Mucosa of stomach (tissue), 1 donor: Measurements from ENCODE around the gene RBM44.
"Not testable (repeated sequence)": the region's sequence is repeated elsewhere in the genome, so short reads cannot be mapped to it uniquely, and the experiment has no call there.

Experiments used
- H3K27me3 ChIP-seq: one replicate; pipeline ENCODE4 v1.7.0; 2013; ENCODE audit warnings: mild to moderate bottlenecking, low read length; ENCODE audit not compliant: control insufficient read depth, insufficient read depth
- H3K36me3 ChIP-seq: one replicate; pipeline ENCODE4 v1.7.0; 2013; ENCODE audit warnings: low read length; ENCODE audit not compliant: control insufficient read depth, insufficient read depth
- H3K4me1 ChIP-seq: one replicate; pipeline ENCODE4 v1.7.0; 2013; ENCODE audit warnings: mild to moderate bottlenecking, low read length; ENCODE audit not compliant: control insufficient read depth, insufficient read depth
- H3K4me3 ChIP-seq: one replicate; pipeline ENCODE4 v1.7.0; 2013; ENCODE audit warnings: low read length
- H3K9ac ChIP-seq: one replicate; pipeline ENCODE4 v1.7.0; 2013; ENCODE audit warnings: mild to moderate bottlenecking, low read length, moderate library complexity
- H3K9me3 ChIP-seq: one replicate; pipeline ENCODE4 v1.7.0; 2013; ENCODE audit warnings: mild to moderate bottlenecking, low read length, moderate library complexity; ENCODE audit not compliant: control insufficient read depth
- donor health status: Pancreatic carcinoma.

RBM44 gene

DNA sequence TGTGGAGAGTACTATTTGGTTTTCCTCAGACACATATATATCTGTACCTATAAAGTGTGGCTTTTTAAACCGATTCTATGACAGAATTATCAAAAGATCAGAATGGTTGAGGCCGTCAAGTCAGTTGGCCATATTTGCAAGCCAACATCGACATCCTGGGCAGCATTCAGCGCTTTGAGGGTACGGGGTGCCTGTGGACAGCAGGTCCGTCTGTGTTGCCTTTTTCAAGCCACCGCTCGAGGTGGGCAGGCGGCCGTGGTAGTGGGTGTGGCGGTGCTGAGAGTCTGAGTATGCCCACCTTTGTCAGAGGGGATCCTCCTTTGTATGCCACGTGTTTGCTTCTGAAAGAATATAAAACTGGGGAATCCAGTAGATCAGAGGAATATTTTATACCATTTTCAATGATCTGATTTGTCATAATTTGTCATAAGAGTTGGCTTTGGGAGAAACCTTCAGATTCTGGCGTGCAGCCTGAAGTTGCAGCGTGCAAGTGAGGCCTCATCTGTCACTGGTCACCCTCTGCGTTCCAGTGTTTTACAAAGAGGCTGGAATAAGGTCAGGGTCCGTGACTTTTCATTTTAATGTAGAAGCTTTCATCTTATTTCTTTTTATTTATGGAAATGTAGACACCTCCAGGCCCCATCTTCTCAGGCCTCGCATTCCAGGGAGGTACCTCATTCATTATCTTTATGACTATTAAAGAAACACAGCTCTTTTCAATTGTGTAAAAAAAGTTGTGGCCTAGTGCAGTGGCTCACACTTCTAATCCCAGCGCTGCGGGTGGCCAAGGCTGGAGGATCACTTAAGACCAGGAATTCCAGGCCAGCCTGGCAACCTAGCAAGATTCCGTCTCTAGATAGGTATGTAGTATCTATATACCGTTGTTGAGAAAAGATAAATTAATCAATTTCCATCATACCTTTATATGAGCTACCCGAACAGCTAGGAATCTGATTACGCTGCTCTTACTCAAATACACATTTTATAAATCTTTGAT, 37.8 kb upstream of the RBM44 start:
- peaks cover 9% of the 10 kb centered on the region for H3K36me3 ChIP-seq
- H3K9ac ChIP-seq, result no peak overlapping the region
- no peak overlapping the region for H3K4me3 ChIP-seq
- H3K4me1 ChIP-seq, result no peaks in the 10 kb centered on the region
- H3K27me3 ChIP-seq, result no peaks in the 10 kb centered on the region
- no peaks in the 10 kb centered on the region for H3K9me3 ChIP-seq

DNA sequence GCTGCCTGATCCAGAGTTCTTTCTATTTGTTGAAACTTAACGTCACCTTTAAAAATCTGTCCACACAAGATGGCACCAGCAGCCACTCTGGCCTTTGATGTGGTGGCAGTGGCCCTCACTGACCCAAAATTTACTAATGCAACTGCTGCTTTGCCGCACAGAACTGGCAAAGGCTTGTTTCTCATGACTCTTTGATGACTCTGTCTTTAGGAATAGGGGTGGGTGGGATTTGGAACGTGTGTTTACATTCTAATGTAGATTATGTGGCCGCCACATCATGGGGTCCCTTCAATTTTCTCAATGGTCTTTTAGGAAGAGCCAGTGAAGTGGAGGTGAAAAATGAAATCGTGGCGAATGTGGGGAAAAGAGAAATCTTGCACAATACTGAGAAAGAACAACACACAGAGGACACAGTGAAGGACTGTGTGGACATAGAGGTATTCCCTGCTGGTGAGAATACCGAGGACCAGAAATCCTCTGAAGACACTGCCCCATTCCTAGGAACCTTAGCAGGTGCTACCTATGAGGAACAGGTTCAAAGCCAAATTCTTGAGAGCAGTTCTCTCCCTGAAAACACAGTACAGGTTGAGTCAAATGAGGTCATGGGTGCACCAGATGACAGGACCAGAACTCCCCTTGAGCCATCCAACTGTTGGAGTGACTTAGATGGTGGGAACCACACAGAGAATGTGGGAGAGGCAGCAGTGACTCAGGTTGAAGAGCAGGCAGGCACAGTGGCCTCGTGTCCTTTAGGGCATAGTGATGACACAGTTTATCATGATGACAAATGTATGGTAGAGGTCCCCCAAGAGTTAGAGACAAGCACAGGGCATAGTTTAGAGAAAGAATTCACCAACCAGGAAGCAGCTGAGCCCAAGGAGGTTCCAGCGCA, 36.0 kb upstream of the RBM44 start:
- H3K36me3 ChIP-seq, result not testable (repeated sequence)

DNA sequence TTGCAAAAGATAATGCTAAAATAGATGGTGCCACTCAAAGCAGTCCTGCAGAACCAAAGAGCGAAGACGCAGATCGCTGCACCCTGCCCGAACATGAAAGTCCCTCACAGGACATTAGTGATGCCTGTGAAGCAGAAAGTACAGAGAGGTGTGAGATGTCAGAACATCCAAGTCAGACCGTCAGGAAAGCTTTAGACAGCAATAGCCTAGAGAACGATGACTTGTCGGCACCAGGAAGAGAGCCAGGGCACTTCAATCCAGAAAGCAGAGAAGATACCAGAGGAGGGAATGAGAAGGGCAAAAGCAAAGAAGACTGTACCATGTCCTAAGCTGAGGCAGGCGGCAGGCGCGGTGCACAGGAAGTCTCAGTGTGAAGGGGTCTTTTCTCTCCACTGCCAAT, 34.8 kb upstream of the RBM44 start:
- H3K4me3 ChIP-seq, result no peak overlapping the region
- no peaks in the 10 kb centered on the region for H3K4me1 ChIP-seq
- H3K27me3 ChIP-seq, result no peaks in the 10 kb centered on the region
- no peak overlapping the region for H3K9ac ChIP-seq
- peaks cover 9% of the 10 kb centered on the region for H3K36me3 ChIP-seq
- no peaks in the 10 kb centered on the region for H3K9me3 ChIP-seq

More for the DNA sequence above, 36.0 kb upstream of the RBM44 start:
- not testable (repeated sequence) for H3K9me3 ChIP-seq, H3K4me3 ChIP-seq, H3K9ac ChIP-seq, H3K4me1 ChIP-seq, H3K27me3 ChIP-seq

DNA sequence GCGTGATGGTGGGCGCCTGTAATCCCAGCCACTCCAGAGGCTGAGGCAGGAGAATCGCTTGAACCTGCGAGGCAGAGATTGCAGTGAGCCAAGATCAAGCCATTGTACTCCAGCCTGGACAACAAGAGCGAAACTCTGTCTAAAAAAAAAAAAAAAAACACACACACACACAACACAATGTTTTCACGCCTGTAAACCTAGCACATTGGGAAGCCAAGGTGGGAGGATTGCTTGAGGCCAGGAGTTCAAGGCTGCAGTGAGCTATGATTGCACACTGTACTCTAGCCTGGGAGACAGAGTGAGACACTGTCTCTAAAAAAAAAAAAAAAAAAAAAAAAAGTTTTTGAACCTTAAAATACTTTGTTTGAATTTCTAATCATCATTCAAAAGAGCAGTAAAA, 33.5 kb upstream of the RBM44 start:
- H3K4me1 ChIP-seq, H3K36me3 ChIP-seq, H3K9me3 ChIP-seq, H3K4me3 ChIP-seq, H3K27me3 ChIP-seq, H3K9ac ChIP-seq: not testable (repeated sequence)

DNA sequence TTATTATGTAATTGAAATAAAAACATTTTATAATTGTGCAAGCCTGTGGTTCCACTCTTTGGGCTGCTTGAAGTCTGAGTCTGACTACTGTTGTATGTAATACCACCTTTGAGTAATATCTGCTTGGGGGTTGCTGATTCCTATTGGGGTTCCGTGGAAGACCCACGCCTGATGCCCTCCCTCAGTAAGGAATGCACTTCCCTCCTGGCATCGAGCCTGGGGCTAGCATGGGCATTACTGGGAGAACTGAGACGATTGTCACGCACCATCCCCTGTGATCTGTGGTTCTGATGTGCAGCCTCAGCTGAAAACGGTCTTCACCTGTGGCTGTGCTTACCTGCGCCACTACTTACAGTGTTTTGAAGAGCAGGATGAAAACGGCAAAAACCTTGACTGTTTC, 32.7 kb upstream of the RBM44 start:
- Histone ChIP-seq H3K27me3 (no peaks in the 10 kb centered on the region), H3K4me1 (no peaks in the 10 kb centered on the region), H3K9me3 (no peaks in the 10 kb centered on the region), H3K9ac (no peak overlapping the region), H3K36me3 (no peaks in the 10 kb centered on the region), H3K4me3 (no peak overlapping the region)

DNA sequence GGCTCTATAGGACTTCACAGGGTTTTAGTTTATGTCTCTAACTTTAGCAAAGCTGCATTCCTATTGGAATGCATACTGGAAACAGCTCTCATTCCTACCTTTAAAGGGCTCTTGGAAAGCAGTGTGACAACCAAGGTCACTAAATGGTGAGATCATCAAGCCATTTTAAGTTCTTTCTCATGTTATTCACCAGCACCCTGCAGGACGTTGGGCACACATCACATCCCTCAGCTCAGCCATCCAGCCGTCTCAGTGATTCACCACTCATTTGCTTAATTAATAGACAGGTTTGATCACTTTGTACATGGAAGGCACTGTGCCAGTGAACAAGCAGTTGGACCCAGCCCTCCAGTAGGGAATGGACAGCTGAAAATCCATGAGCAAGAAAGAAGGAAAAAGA, 32.2 kb upstream of the RBM44 start:
- no peaks in the 10 kb centered on the region for H3K9me3 ChIP-seq
- H3K27me3 ChIP-seq, result no peaks in the 10 kb centered on the region
- H3K36me3 ChIP-seq, result no peaks in the 10 kb centered on the region
- no peak overlapping the region for H3K4me3 ChIP-seq
- no peaks in the 10 kb centered on the region for H3K4me1 ChIP-seq
- no peak overlapping the region for H3K9ac ChIP-seq

DNA sequence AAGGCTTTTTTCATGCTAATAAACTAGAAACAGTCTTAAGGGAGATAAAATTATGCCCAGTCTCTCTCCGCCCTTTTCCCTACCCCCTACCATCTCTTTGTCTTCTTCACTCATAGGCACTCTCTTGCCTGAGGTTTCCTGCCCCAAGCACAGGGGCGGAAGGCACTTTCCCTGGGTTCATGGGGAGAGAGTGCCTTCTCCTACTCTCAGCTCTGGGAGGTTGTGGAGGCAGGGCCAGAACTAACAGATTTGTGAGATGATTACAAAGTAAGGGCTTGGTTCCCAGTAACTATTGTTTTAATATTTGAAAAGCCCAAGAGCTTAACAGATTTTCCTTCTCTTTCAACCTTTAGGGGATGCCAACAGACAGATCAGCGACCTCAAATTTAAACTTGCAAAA, 26.1 kb upstream of the RBM44 start:
- no peaks in the 10 kb centered on the region for H3K9me3 ChIP-seq
- H3K36me3 ChIP-seq, result peaks cover 11% of the 10 kb centered on the region
- H3K9ac ChIP-seq, result no peak overlapping the region
- H3K4me3 ChIP-seq, result no peak overlapping the region
- no peaks in the 10 kb centered on the region for H3K27me3 ChIP-seq
- H3K4me1 ChIP-seq, result peaks cover 5% of the 10 kb centered on the region

DNA sequence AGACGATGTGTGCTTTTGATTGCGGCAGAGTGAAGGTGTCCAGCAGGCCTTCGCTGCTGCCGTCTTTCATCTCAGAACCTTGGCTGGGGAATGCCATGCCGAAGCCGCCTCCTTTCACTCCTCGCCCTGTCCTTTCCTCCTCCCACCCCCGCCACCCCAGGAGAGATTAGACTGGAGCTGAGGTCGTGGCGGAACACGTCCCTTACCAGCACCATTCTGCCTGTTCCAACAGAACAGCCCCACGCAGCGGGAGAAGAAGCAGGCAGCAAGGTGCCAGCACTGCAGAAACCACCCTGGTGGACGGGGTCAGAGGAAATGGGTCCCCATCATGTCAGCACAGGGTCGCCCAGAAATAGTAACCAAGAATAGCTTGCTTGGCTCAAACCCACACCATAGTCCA, 24.8 kb upstream of the RBM44 start:
- H3K4me3 ChIP-seq, result no peak overlapping the region
- peaks cover 11% of the 10 kb centered on the region for H3K36me3 ChIP-seq
- no peak overlapping the region for H3K9ac ChIP-seq
- H3K9me3 ChIP-seq, result no peaks in the 10 kb centered on the region
- H3K27me3 ChIP-seq, result no peaks in the 10 kb centered on the region
- H3K4me1 ChIP-seq, result peaks cover 5% of the 10 kb centered on the region

DNA sequence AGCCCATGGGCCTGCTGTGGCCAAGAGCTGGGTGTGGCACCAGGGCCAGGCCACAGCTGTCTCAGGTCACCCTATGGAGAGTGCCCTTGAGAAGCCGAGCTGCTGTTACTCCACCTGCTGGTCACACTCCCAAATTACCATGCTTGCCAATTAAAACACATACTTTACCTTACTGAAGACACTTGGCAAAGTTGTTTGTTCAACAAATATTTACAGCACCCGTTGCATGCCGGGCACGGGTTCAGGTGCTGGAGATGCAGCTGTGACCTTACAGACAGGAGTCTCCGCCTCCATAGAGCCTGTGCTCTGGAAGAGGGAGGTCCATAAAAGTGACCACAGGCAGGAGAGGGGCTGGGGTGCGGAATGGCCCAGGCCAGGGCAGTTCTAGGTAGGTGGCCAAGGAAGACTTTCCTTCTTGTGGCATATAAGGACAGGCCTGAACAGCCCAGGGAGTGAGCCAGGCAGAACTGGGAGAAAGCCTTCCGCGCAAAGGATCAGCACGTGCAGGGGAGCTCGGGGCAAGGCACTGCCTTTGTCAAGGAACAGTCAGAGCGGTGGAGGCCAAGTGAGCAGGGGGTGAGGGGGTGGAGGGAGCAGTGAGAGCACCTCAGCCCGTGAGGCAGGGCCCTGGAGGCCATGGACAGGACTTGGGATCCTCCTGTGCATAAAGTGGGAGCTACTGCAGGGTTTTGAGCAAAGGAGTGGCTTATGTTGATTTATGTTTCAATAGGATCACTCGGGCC, 23.6 kb upstream of the RBM44 start:
- Histone ChIP-seq H3K27me3 (no peaks in the 10 kb centered on the region), H3K9me3 (no peaks in the 10 kb centered on the region), H3K4me3 (no peak overlapping the region), H3K4me1 (peaks cover 5% of the 10 kb centered on the region), H3K9ac (no peak overlapping the region), H3K36me3 (peaks cover 11% of the 10 kb centered on the region)

DNA sequence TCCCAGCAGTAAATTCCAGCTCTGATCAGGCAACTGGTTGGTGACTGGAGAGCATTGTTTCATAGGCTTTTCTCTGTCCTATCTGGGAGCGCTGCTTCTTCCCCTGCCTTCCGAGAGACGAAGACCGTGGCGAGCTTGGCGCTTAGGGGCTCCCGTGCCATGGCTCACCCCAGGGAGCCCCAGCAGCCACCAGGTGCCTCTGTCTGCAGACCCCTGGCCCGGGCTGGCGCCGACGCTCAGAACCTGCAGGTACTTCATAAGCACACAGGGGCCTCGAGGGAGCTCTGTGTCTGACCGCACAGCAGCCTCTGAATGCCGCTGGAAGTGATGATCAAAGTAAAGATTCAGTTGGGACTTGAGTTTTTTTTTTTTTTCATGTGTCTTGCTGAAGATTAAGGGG, 19.1 kb upstream of the RBM44 start:
- Histone ChIP-seq H3K36me3 (peaks cover 13% of the 10 kb centered on the region), H3K9me3 (no peaks in the 10 kb centered on the region), H3K9ac (no peak overlapping the region), H3K4me1 (peaks cover 4% of the 10 kb centered on the region), H3K27me3 (no peaks in the 10 kb centered on the region), H3K4me3 (no peak overlapping the region)

DNA sequence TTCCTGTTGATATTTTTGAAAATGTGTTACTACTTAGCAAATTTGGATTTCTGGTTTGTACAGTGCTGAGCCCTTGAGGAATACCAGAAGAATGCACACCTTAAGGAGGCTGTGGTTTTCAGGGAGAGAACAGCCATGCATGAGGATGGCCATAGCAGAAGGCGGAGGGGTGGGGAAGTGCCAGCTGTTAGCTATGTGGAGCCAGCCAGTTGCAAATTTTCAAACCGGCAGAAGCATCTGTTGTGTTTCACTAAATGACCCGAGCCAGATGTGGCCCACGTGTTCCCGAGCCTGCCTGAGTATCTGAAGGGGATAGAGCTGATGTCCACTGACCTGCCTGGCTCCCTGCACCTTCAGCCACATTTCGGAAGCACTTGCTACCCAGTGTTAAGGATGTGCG, 16.4 kb upstream of the RBM44 start:
- H3K36me3 ChIP-seq, result peaks cover 10% of the 10 kb centered on the region
- H3K9ac ChIP-seq, result no peak overlapping the region
- H3K27me3 ChIP-seq, result no peaks in the 10 kb centered on the region
- no peaks in the 10 kb centered on the region for H3K9me3 ChIP-seq
- no peaks in the 10 kb centered on the region for H3K4me1 ChIP-seq
- no peak overlapping the region for H3K4me3 ChIP-seq
